CD4-positive, CD25-positive, alpha-beta regulatory T cell (primary cell): ENCODE measurements around the gene CCDC102A. TPM values are rescaled to one million over a fixed set of nuclear protein-coding genes. Genes with fewer than 3 reads are reported as not detected.

Experiments used
- ATAC-seq, 2 donors: fragments of 150-1000 bp; cut with Tn5 transposase; one replicate each; pipeline ENCODE4 v1.10.0; 2021; ENCODE audit warnings: low read depth in 2 of 2, moderate number of reproducible peaks in 2 of 2, moderate library complexity in 1 of 2
- DNase-seq, 3 donors: peaks; one replicate each; pipeline versions ENCODE4 v3.0.0 to v3.0.0-alpha.2; 2012 to 2022; ENCODE audit warnings: mixed read lengths in 1 of 3
- H3K27ac ChIP-seq: one replicate; pipeline ENCODE4 v1.7.0; 2013; ENCODE audit warnings: mild to moderate bottlenecking, low read length; ENCODE audit not compliant: insufficient read depth, poor library complexity, severe bottlenecking
- H3K27me3 ChIP-seq: one replicate; pipeline ENCODE4 v1.7.0; 2013; ENCODE audit warnings: low read length; ENCODE audit not compliant: control insufficient read depth, insufficient read depth
- H3K36me3 ChIP-seq: one replicate; pipeline ENCODE4 v1.7.0; 2013; ENCODE audit warnings: mild to moderate bottlenecking, low read length, moderate library complexity; ENCODE audit not compliant: control insufficient read depth, insufficient read depth
- H3K4me1 ChIP-seq: 2 replicates; pipeline ENCODE4 v1.7.0; 2013; ENCODE audit warnings: mild to moderate bottlenecking, low read length; ENCODE audit not compliant: insufficient read depth, control insufficient read depth, poor library complexity, severe bottlenecking
- H3K4me3 ChIP-seq: one replicate; pipeline ENCODE4 v1.7.0; 2013; ENCODE audit warnings: low read depth, mild to moderate bottlenecking, low read length, moderate library complexity
- H3K9me3 ChIP-seq, 2 experiments: 1 replicate in 1 of 2; 2 replicates in 1 of 2; pipeline ENCODE4 v1.7.0; 2013; ENCODE audit warnings: low read length in 2 of 2, mild to moderate bottlenecking in 1 of 2, moderate library complexity in 1 of 2; ENCODE audit not compliant: control insufficient read depth in 2 of 2
- H3K27ac Mint-ChIP-seq, 3 donors: one replicate each; pipeline ENCODE4 v1.8.0; 2020 to 2022; ENCODE audit warnings: mild to moderate bottlenecking in 3 of 3, mixed read lengths in 3 of 3, moderate library complexity in 2 of 3
- H3K27me3 Mint-ChIP-seq: one replicate; pipeline ENCODE4 v1.8.0; 2022; ENCODE audit warnings: mild to moderate bottlenecking, mixed read lengths
- H3K36me3 Mint-ChIP-seq: one replicate; pipeline ENCODE4 v1.8.0; 2020; ENCODE audit warnings: mixed read lengths
- H3K4me1 Mint-ChIP-seq, 4 donors: one replicate each; pipeline ENCODE4 v1.8.0; 2020 to 2022; ENCODE audit warnings: mixed read lengths in 4 of 4, mild to moderate bottlenecking in 1 of 4
- H3K4me3 Mint-ChIP-seq, 4 donors: one replicate each; pipeline ENCODE4 v1.8.0; 2020 to 2022; ENCODE audit warnings: mild to moderate bottlenecking in 4 of 4, mixed read lengths in 4 of 4, moderate library complexity in 3 of 4
- H3K9me3 Mint-ChIP-seq, 7 donors: one replicate each; pipeline ENCODE4 v1.8.0; 2020 to 2022; ENCODE audit warnings: mixed read lengths in 7 of 7, mild to moderate bottlenecking in 3 of 7, moderate library complexity in 2 of 7
- polyA plus RNA-seq, 4 donors: library from polyadenylated mRNA; unstranded; fragments of 300-500 nt; fragmentation: Illumina TruSeq; gene quantifications; one replicate each; pipeline ENCODE4 v1.2.3, GENCODE V29; 2021
- total RNA-seq: library from RNA; stranded (reverse); gene quantifications from one replicate; pipeline ENCODE4 v1.2.3, GENCODE V29; 2022

CCDC102A gene
- total and polyA plus RNA-seq, 5 donors from 2014 or later, result 1.9 to 4.7 (median 2.9) TPM

GRCh38 chr16:57575468-57576277, 39.3 kb upstream of the CCDC102A start:
- ATAC-seq (no peak), DNase-seq (no peak)
- no peaks in the 10 kb centered on the region for H3K36me3 Mint-ChIP-seq
- Histone ChIP-seq H3K36me3 (no peaks in the 10 kb centered on the region), H3K27me3 (no peaks in the 10 kb centered on the region), H3K4me1 (peaks cover 24% of the 10 kb centered on the region), H3K27ac (no peak overlapping the region), H3K4me3 (no peak overlapping the region), H3K9me3 (no peaks in the 10 kb centered on the region)
- H3K9me3 Mint-ChIP-seq, result peaks cover 0 to 3% (median 0%) of the 10 kb centered on the region in 7 donors
- H3K4me3 Mint-ChIP-seq, result no peak overlapping the region
- H3K4me1 Mint-ChIP-seq, result peaks cover 5 to 34% (median 20%) of the 10 kb centered on the region in 4 donors
- H3K27ac Mint-ChIP-seq, result peak overlapping the region in 1 of 3 donors; percentile 49
- H3K27me3 Mint-ChIP-seq, result peaks cover 9% of the 10 kb centered on the region

- peaks cover 0 to 3% (median 0%) of the 10 kb centered on the region in 7 donors for H3K9me3 Mint-ChIP-seq
- no peak overlapping the region for H3K4me3 Mint-ChIP-seq
- no peaks in the 10 kb centered on the region for H3K36me3 ChIP-seq
- peaks cover 0 to 34% (median 20%) of the 10 kb centered on the region in 4 donors for H3K4me1 Mint-ChIP-seq
- H3K4me1 ChIP-seq, result peaks cover 24% of the 10 kb centered on the region
- H3K27me3 Mint-ChIP-seq, result peaks cover 9% of the 10 kb centered on the region
- no peak overlapping the region for H3K27ac ChIP-seq
- no peak for DNase-seq
- H3K27ac Mint-ChIP-seq, result no peak overlapping the region
- peaks cover under 1% of the 10 kb centered on the region for H3K36me3 Mint-ChIP-seq
- no peak overlapping the region for H3K4me3 ChIP-seq
- no peaks in the 10 kb centered on the region for H3K9me3 ChIP-seq
- no peaks in the 10 kb centered on the region for H3K27me3 ChIP-seq
- ATAC-seq, result no peak
These were observed 38.5 kb upstream of the CCDC102A start for GRCh38 chr16:57574646-57575467.

DNA sequence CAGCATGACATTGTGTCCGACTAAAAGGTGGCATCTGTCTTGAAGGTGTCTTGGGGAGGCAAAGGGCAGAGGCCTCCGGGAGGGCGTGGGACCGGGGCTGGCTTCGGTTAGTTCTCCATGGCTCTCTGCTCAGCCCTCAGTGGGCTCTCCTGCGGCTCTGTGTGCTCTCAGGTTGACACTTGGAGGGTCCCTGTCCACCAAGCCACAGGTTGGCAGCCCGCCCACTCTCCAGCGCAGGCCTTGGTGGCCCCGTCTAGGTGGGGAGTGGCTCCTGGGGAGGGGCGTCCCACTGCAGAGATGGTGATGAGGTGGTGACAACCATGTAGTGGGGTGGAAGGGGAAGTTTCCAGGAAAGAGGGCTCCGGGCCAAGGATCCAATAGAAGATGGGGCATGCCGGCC, 37.7 kb upstream of the CCDC102A start:
- ATAC-seq (no peak), DNase-seq (no peak)
- Mint-ChIP-seq H3K27ac (no peak overlapping the region), H3K27me3 (peaks cover 3% of the 10 kb centered on the region), H3K9me3 (peaks cover 0 to 3% (median 0%) of the 10 kb centered on the region in 7 donors), H3K4me3 (no peak overlapping the region), H3K36me3 (peaks cover 5% of the 10 kb centered on the region), H3K4me1 (peaks cover 0 to 28% (median 19%) of the 10 kb centered on the region in 4 donors)
- Histone ChIP-seq H3K36me3 (no peaks in the 10 kb centered on the region), H3K27me3 (no peaks in the 10 kb centered on the region), H3K27ac (no peak overlapping the region), H3K9me3 (no peaks in the 10 kb centered on the region), H3K4me3 (no peak overlapping the region), H3K4me1 (peaks cover 24% of the 10 kb centered on the region)

GRCh38 chr16:57572978-57573728, 36.8 kb upstream of the CCDC102A start:
- H3K4me3 ChIP-seq, result no peak overlapping the region
- H3K27ac Mint-ChIP-seq, result no peak overlapping the region
- H3K27me3 ChIP-seq, result no peaks in the 10 kb centered on the region
- no peaks in the 10 kb centered on the region for H3K9me3 ChIP-seq
- no peak overlapping the region for H3K27ac ChIP-seq
- no peak for DNase-seq
- H3K4me1 ChIP-seq, result peaks cover 18% of the 10 kb centered on the region
- H3K9me3 Mint-ChIP-seq, result peaks cover 0 to 3% (median 0%) of the 10 kb centered on the region in 7 donors
- H3K4me3 Mint-ChIP-seq, result no peak overlapping the region
- peaks cover 0 to 18% (median 14%) of the 10 kb centered on the region in 4 donors for H3K4me1 Mint-ChIP-seq
- no peaks in the 10 kb centered on the region for H3K36me3 ChIP-seq
- peaks cover 5% of the 10 kb centered on the region for H3K36me3 Mint-ChIP-seq
- ATAC-seq, result no peak
- no peaks in the 10 kb centered on the region for H3K27me3 Mint-ChIP-seq

DNA sequence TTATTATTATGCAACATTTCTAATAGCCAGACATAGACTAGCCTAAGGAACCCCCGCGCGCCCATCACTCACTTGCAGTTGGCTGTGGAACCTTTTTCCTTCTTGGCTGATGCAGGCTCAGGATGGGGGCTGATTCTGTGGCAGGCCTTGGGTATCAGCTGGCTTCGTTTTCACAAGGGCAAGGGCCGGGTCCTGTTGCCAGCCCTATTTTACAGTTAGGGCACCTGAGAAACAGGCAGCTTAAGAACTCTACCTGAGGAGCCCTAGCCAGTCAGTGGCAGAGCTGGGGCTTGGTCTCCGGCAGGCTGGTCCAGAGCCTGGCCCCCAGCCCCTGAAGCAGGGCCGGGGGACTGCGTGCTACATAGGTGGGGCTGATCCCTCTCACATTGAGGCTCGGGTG, 34.7 kb upstream of the CCDC102A start:
- peaks cover 5% of the 10 kb centered on the region for H3K36me3 Mint-ChIP-seq
- Histone ChIP-seq H3K4me1 (no peaks in the 10 kb centered on the region), H3K36me3 (no peaks in the 10 kb centered on the region), H3K4me3 (no peak overlapping the region), H3K27ac (no peak overlapping the region), H3K9me3 (no peaks in the 10 kb centered on the region), H3K27me3 (no peaks in the 10 kb centered on the region)
- no peak overlapping the region for H3K27ac Mint-ChIP-seq
- ATAC-seq (no peak), DNase-seq (no peak)
- peaks cover 0 to under 1% (median 0%) of the 10 kb centered on the region in 4 donors for H3K4me1 Mint-ChIP-seq
- H3K9me3 Mint-ChIP-seq, result no peaks in the 10 kb centered on the region
- no peak overlapping the region for H3K4me3 Mint-ChIP-seq
- no peaks in the 10 kb centered on the region for H3K27me3 Mint-ChIP-seq

GRCh38 chr16:57570301-57571070, 34.1 kb upstream of the CCDC102A start:
- Histone ChIP-seq H3K27me3 (no peaks in the 10 kb centered on the region), H3K27ac (no peak overlapping the region), H3K36me3 (no peaks in the 10 kb centered on the region), H3K4me1 (no peaks in the 10 kb centered on the region), H3K4me3 (no peak overlapping the region), H3K9me3 (no peaks in the 10 kb centered on the region)
- Mint-ChIP-seq H3K4me3 (no peak overlapping the region), H3K36me3 (peaks cover 5% of the 10 kb centered on the region), H3K27ac (no peak overlapping the region), H3K27me3 (no peaks in the 10 kb centered on the region), H3K9me3 (no peaks in the 10 kb centered on the region), H3K4me1 (no peaks in the 10 kb centered on the region)
- DNase-seq, result no peak
- no peak for ATAC-seq
